Measurements from ENCODE around the gene IGBP1. TPM values are rescaled to one million over a fixed set of nuclear protein-coding genes. Genes with fewer than 3 reads are reported as not detected.
"Not testable (repeated sequence)": the region's sequence is repeated elsewhere in the genome, so short reads cannot be mapped to it uniquely, and the experiment has no call there.

Gene IGBP1
- total RNA-seq, 1 experiment from 2014 or later, result 44.8 TPM

DNA sequence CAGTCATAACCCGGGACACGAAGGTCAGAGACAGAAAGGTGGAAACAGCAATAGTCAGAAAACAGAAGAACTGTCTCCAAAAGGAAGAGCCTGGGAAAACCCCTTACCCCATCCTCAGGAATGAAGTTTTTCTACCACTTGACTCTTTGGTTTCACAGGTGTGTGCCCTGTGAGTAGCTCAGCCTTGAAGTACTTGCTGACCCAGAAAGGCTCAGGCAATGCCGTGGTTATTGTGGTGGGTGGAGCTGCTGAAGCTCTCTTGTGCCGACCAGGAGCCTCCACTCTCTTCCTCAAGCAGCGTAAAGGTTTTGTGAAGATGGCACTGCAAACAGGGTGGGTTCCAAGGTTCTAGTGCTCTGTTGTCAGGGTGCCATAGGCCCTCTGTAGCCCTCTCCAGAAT is 68.5 kb downstream of the IGBP1 start:
- Mint-ChIP-seq H3K9me3 (ENCODE audit: low read depth, unreplicated experiment) (no peaks in the 10 kb centered on the region), H3K4me1 (ENCODE audit: low read depth, unreplicated experiment) (peaks cover 8% of the 10 kb centered on the region), H3K27me3 (ENCODE audit: unreplicated experiment) (peaks cover 65% of the 10 kb centered on the region), H3K4me3 (ENCODE audit: low read depth, unreplicated experiment) (no peak overlapping the region), H3K36me3 (ENCODE audit: insufficient read depth, unreplicated experiment) (no peaks in the 10 kb centered on the region), H3K27ac (ENCODE audit: unreplicated experiment) (no peak overlapping the region)
- intact Hi-C loops (cut with micrococcal nuclease; ENCODE audit: unreplicated experiment), result no loop called here
- TF ChIP-seq, protein P1, sequence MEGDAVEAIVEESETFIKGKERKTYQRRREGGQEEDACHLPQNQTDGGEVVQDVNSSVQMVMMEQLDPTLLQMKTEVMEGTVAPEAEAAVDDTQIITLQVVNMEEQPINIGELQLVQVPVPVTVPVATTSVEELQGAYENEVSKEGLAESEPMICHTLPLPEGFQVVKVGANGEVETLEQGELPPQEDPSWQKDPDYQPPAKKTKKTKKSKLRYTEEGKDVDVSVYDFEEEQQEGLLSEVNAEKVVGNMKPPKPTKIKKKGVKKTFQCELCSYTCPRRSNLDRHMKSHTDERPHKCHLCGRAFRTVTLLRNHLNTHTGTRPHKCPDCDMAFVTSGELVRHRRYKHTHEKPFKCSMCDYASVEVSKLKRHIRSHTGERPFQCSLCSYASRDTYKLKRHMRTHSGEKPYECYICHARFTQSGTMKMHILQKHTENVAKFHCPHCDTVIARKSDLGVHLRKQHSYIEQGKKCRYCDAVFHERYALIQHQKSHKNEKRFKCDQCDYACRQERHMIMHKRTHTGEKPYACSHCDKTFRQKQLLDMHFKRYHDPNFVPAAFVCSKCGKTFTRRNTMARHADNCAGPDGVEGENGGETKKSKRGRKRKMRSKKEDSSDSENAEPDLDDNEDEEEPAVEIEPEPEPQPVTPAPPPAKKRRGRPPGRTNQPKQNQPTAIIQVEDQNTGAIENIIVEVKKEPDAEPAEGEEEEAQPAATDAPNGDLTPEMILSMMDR (IDR thresholded peaks at IDR 0.05; ENCODE audit: unreplicated experiment), result no peak
- CTCF ChIA-PET, result no interaction called here
- DNase-seq, result no peak
- BruUV-seq (replicated peaks), result no TSS peak

DNA sequence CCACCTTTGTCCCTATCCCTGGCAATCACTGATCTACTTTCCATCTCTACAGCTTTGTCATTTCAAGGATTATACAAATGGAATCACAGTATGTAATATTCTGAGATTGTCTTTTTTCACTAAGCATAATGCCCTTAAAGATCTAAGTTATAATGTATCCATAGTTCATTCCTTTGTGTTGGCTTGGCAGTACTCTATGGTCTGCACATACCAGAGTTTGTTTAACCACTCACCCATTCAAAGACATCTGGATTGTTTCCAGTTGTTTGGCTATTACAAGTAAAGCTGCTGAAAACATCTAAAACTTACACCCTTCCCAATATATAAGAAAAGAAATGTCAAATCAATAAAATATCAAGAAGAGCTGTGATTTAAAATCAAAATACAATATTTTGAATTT is 75.2 kb downstream of the IGBP1 start:
- Mint-ChIP-seq H3K4me1 (ENCODE audit: low read depth, unreplicated experiment) (no peaks in the 10 kb centered on the region), H3K27me3 (ENCODE audit: unreplicated experiment) (peaks cover 25% of the 10 kb centered on the region), H3K27ac (ENCODE audit: unreplicated experiment) (no peak overlapping the region), H3K4me3 (ENCODE audit: low read depth, unreplicated experiment) (no peak overlapping the region), H3K36me3 (ENCODE audit: insufficient read depth, unreplicated experiment) (no peaks in the 10 kb centered on the region), H3K9me3 (ENCODE audit: low read depth, unreplicated experiment) (no peaks in the 10 kb centered on the region)
- DNase-seq, result no peak
- TF ChIP-seq, protein P1 (IDR thresholded peaks at IDR 0.05; ENCODE audit: unreplicated experiment), result no peak
- BruUV-seq (replicated peaks), result no TSS peak
- intact Hi-C loops (cut with micrococcal nuclease; ENCODE audit: unreplicated experiment), result no loop called here
- CTCF ChIA-PET, result no interaction called here

DNA sequence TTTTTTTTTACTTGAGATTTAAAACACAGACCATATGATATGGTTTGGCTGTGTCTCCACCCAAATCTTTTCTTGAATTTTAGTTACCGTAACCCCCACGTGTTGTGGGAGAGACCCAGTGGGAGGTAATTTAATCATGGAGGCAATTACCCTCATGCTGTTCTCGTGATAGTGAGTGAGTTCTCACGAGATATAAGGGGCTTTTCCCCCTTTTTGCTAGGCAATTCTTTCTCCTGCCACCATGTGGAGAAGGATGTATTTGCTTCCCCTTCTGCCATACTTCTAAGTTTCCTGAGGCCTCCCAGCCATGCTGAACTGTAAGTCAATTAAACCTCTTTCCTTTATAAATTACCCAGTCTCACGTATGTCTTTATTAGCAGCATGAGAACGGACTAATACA is 76.3 kb downstream of the IGBP1 start:
- CTCF ChIA-PET, result not testable (repeated sequence)

More for the DNA sequence above, 76.3 kb downstream of the IGBP1 start:
- H3K9me3 Mint-ChIP-seq (ENCODE audit: low read depth, unreplicated experiment); BruUV-seq (replicated peaks); H3K36me3 Mint-ChIP-seq (ENCODE audit: insufficient read depth, unreplicated experiment); intact Hi-C loops (cut with micrococcal nuclease; ENCODE audit: unreplicated experiment); H3K4me3 Mint-ChIP-seq (ENCODE audit: low read depth, unreplicated experiment); DNase-seq; H3K4me1 Mint-ChIP-seq (ENCODE audit: low read depth, unreplicated experiment); H3K27ac Mint-ChIP-seq (ENCODE audit: unreplicated experiment): not testable (repeated sequence)
- peaks cover 14% of the 10 kb centered on the region for H3K27me3 Mint-ChIP-seq (ENCODE audit: unreplicated experiment)

Other genes starting within 250 kb of the IGBP1 start
- gene AWAT2, start 83.5 kb upstream of the IGBP1 start, total RNA-seq (2022), result not detected in 2 replicates
- not detected in 2 replicates for gene OTUD6A, start 71.0 kb upstream of the IGBP1 start, total RNA-seq (2022)
- gene DGAT2L6, start 44.0 kb downstream of the IGBP1 start, total RNA-seq (2022), result not detected in 2 replicates
- gene AWAT1, start 101.2 kb downstream of the IGBP1 start, total RNA-seq (2022), result not detected in 2 replicates
- gene P2RY4, start 126.8 kb downstream of the IGBP1 start, total RNA-seq (2022), result 0.32 TPM in 1 of 2 replicates, not detected in the other
- gene ARR3, start 134.9 kb downstream of the IGBP1 start, total RNA-seq (2022), result not detected in 2 replicates
- not detected in 2 replicates for gene RAB41, start 148.7 kb downstream of the IGBP1 start, total RNA-seq (2022)
- 63.4 and 73.0 TPM in 2 replicates for gene PDZD11, start 156.5 kb downstream of the IGBP1 start, total RNA-seq (2022)
- gene KIF4A, start 156.7 kb downstream of the IGBP1 start, total RNA-seq (2022), result 25.9 and 30.9 TPM in 2 replicates